Renal pelvis (tissue), 3 donors: ENCODE data around the gene RHOT2. TPM values are rescaled to one million over a fixed set of nuclear protein-coding genes. Genes with fewer than 3 reads are reported as not detected.

Source experiments
- polyA plus RNA-seq, 3 donors: library from polyadenylated mRNA; unstranded; fragments of 120-200 nt; gene quantifications; one replicate each; pipeline ENCODE4 v1.2.1, GENCODE V29; 2013; ENCODE audit not compliant: insufficient read length in 3 of 3

RHOT2 gene
- polyA plus RNA-seq, 3 donors, result 85.9 to 117 (median 97.9) TPM

Other genes starting within 250 kb of the RHOT2 start
- 100 to 1,000 TPM; 100 to 155 (median 149) TPM for gene RAB11FIP3, start 242.5 kb upstream of the RHOT2 start, polyA plus RNA-seq
- 10 to 100 TPM; 33.2 to 40.3 (median 36.7) TPM for gene CAPN15, start 140.4 kb upstream of the RHOT2 start, polyA plus RNA-seq
- 10 to 100 TPM; 16.0 to 17.8 (median 16.5) TPM for gene PRR35, start 107.7 kb upstream of the RHOT2 start, polyA plus RNA-seq
- gene NHLRC4, start 101.1 kb upstream of the RHOT2 start, polyA plus RNA-seq, result 1 to 10 TPM; 9.0 to 9.6 (median 9.3) TPM
- gene PIGQ, start 98.2 kb upstream of the RHOT2 start, polyA plus RNA-seq, result 10 to 100 TPM; 67.1 to 99.6 (median 85.4) TPM
- gene RAB40C, start 78.1 kb upstream of the RHOT2 start, polyA plus RNA-seq, result 10 to 100 TPM; 24.5 to 33.9 (median 24.6) TPM
- gene WFIKKN1, start 37.1 kb upstream of the RHOT2 start, polyA plus RNA-seq, result 1 to 10 TPM; 2.2 to 2.8 (median 2.3) TPM
- 10 to 100 TPM; 51.4 to 71.5 (median 67.8) TPM for gene METTL26, start 31.8 kb upstream of the RHOT2 start, polyA plus RNA-seq
- gene MCRIP2, start 26.3 kb upstream of the RHOT2 start, polyA plus RNA-seq, result 10 to 100 TPM; 25.5 to 27.4 (median 25.7) TPM
- 10 to 100 TPM; 44.3 to 67.4 (median 52.0) TPM for gene WDR90, start 18.8 kb upstream of the RHOT2 start, polyA plus RNA-seq
- gene RHBDL1, start 7.5 kb downstream of the RHOT2 start, polyA plus RNA-seq, result 1 to 10 TPM; 1.6 to 2.5 (median 1.8) TPM
- gene STUB1, start 12.3 kb downstream of the RHOT2 start, polyA plus RNA-seq, result 100 to 1,000 TPM; 109 to 133 (median 128) TPM
- gene JMJD8, start 16.2 kb downstream of the RHOT2 start, polyA plus RNA-seq, result 10 to 100 TPM; 75.1 to 80.9 (median 75.2) TPM
- 10 to 100 TPM; 14.6 to 16.3 (median 15.4) TPM for gene WDR24, start 22.3 kb downstream of the RHOT2 start, polyA plus RNA-seq
- 1 to 10 TPM; 1.1 to 2.8 (median 1.9) TPM for gene FBXL16, start 37.7 kb downstream of the RHOT2 start, polyA plus RNA-seq
- gene METRN, start 47.0 kb downstream of the RHOT2 start, polyA plus RNA-seq, result 10 to 100 TPM in 2 of 3 donors, 1 to 10 TPM in 1; 7.3 to 16.0 (median 12.8) TPM
- 10 to 100 TPM; 18.9 to 24.3 (median 22.5) TPM for gene ANTKMT, start 53.0 kb downstream of the RHOT2 start, polyA plus RNA-seq
- gene CCDC78, start 58.3 kb downstream of the RHOT2 start, polyA plus RNA-seq, result 1 to 10 TPM; 2.5 to 4.8 (median 3.6) TPM
- 1 to 10 TPM; 4.6 to 8.5 (median 4.8) TPM for gene HAGHL, start 59.0 kb downstream of the RHOT2 start, polyA plus RNA-seq
- 10 to 100 TPM; 27.1 to 34.9 (median 27.3) TPM for gene CIAO3, start 72.9 kb downstream of the RHOT2 start, polyA plus RNA-seq
- gene MSLN, start 92.6 kb downstream of the RHOT2 start, polyA plus RNA-seq, result 10 to 100 TPM; 12.9 to 21.3 (median 17.4) TPM
- 10 to 100 TPM; 13.5 to 19.3 (median 18.6) TPM for gene RPUSD1, start 120.2 kb downstream of the RHOT2 start, polyA plus RNA-seq
- gene CHTF18, start 120.5 kb downstream of the RHOT2 start, polyA plus RNA-seq, result 10 to 100 TPM; 31.8 to 34.3 (median 32.0) TPM
- gene GNG13, start 132.6 kb downstream of the RHOT2 start, polyA plus RNA-seq, result under 1 TPM; 0.39 to 0.47 (median 0.41) TPM